Body of pancreas (tissue), 4 donors: Measurements from ENCODE around the gene RIPOR1. TPM values are rescaled to one million over a fixed set of nuclear protein-coding genes. Genes with fewer than 3 reads are reported as not detected.

Experiments used
- ATAC-seq: fragments of 150-250 bp; one replicate; pipeline ENCODE4 v1.9.1; 2016
- DNase-seq, 4 donors: peaks; one replicate each; pipeline ENCODE4 v3.0.0-alpha.2; 2019
- H3K27ac ChIP-seq, 4 donors: fragments of 200-600 bp; sonication (generic); 1 replicate in 3 of 4; 2 replicates in 1 of 4; pipeline versions ENCODE4 v1.5.1 to v1.6.1; 2016 to 2019; ENCODE audit warnings: mild to moderate bottlenecking in 1 of 4, mixed read lengths in 1 of 4, moderate library complexity in 1 of 4
- H3K27me3 ChIP-seq, 2 donors: fragments of 200-600 bp; sonication (generic); one replicate each; pipeline ENCODE4 v1.6.0; 2016; ENCODE audit warnings: mild to moderate bottlenecking in 1 of 2
- H3K36me3 ChIP-seq, 2 donors: fragments of 200-600 bp; sonication (generic); replicated peaks in 1 of 2; 2 replicates each; pipeline ENCODE4 v1.5.1; 2016; ENCODE audit warnings: low read depth in 2 of 2; ENCODE audit not compliant: insufficient read depth in 1 of 2
- H3K4me1 ChIP-seq: fragments of 200-600 bp; sonication (generic); one replicate; pipeline ENCODE4 v1.6.0; 2016
- H3K4me3 ChIP-seq, 2 donors: fragments of 200-600 bp; sonication (generic); 1 replicate in 1 of 2; 2 replicates in 1 of 2; pipeline ENCODE4 v1.5.1; 2016 to 2019
- H3K9me3 ChIP-seq, 3 donors: fragments of 200-600 bp; sonication (generic); 1 replicate in 2 of 3; 2 replicates in 1 of 3; pipeline ENCODE4 v1.5.1; 2016
- CTCF ChIP-seq, 7 experiments: fragments of 450-650 bp in 4 of 7; fragments of 200-600 bp in 3 of 7; sonication (generic) in 3 of 7; IDR thresholded peaks; one replicate each; pipeline ENCODE4 v1.5.1; 2016 to 2019; ENCODE audit warnings: antibody characterized with exemption in 7 of 7
- POLR2A ChIP-seq, 3 donors: fragments of 450-650 bp; IDR thresholded peaks; one replicate each; pipeline ENCODE4 v1.6.1; 2016; ENCODE audit warnings: antibody characterized with exemption in 3 of 3, mild to moderate bottlenecking in 2 of 3
- WGBS, 2 donors: methylation state at CpG; one replicate each; pipeline ENCODE4 v1.1.5; 2017; 5-methylcytosine and 5-hydroxymethylcytosine counted together
- intact Hi-C: fragments of 100-400 bp; cut with DNase I; formaldehyde crosslinking; loops from one replicate; pipeline ENCODE4 v1.15.1; 2023
- total RNA-seq, 2 donors: library from RNA; depleted of rRNA; stranded (reverse); fragments of >200 nt; gene quantifications; one replicate each; pipeline ENCODE4 v1.1.0, GENCODE V29; 2016

The RIPOR1 gene
- total RNA-seq, 2 donors from 2014 or later, result 37.9 to 62.6 TPM

DNA sequence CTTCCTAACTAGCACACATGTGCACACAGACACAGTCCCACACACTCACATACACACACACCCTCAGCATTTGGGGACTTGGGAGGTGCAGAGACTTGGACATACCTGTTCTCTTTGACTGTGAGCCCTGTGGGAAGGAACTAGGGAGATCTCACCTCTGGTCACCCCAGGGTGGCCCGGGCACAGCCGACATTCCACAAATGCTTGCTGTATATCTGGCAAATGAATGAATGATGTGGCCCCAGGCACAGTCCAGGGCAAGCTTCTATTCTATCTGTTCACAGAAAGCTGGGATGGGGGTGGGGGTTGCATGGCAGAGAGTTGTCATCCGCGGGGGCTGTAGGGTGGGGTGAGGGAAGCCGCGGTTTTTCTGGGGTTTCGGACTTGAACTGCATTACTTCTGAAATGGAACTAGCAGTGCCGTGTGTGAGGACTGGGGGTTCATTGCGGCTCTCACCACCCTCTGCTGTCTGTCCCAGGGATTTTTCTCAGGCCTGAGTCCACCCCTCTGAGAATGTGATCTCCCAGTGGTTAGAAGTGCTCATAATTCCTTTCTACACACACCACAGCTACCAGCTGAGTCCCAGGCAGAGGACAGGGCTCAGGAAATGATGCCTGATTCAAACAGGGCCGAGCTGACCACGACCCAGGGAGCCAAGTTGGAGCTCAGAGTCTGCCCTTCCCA is 3.3 kb upstream of the RIPOR1 start:
- Histone ChIP-seq H3K27me3 (no peaks in the 10 kb centered on the region), H3K9me3 (no peaks in the 10 kb centered on the region), H3K4me1 (peaks cover 32% of the 10 kb centered on the region), H3K27ac (no peak overlapping the region), H3K4me3 (no peak overlapping the region), H3K36me3 (no peaks in the 10 kb centered on the region)
- ATAC-seq (no peak), DNase-seq (no peak)
- intact Hi-C loops, result no loop called here
- 67 to 72% methylated on average over 8 to 11 of the region's 11 CpGs for WGBS, 2 donors
- TF ChIP-seq CTCF (IDR thresholded peaks at IDR 0.05) (no peak), POLR2A (IDR thresholded peaks at IDR 0.05) (no peak)

DNA sequence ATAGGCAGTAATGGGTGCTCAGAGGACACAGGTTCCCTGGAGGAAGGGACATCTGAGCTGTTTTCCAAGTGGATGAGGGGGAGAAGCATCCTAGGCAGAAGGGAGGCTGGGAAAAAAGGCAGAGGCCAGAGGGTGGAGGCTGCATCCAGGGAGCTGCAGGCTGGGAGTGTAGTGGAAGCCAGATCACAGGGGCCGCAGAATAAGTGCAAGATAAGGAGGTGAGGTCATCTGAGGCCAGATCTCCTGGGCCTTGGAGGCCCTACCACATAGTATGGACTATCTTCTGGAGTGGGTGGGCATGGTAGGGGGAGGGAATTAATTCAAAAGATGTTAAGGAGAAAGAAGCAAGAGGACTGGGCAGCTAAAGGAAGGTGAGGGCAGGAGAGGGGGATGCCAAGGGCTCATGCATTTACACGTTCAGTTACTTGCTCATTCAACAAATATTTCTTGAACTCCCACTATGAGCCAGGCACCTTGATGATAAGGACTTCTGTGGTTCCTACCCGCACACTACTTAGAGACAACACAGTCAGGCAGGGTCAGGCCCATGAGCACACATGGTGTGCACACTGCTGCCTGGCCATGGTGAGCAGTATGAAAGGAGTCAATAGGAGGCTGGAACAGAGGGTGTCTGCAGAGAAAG is 2.4 kb upstream of the RIPOR1 start:
- intact Hi-C loops, result no loop called here
- no peaks in the 10 kb centered on the region for H3K9me3 ChIP-seq
- DNase-seq, result no peak
- H3K27ac ChIP-seq, result no peak overlapping the region
- ATAC-seq, result no peak
- WGBS, 2 donors, result 65 to 75% methylated on average over 3 of the region's 3 CpGs
- TF ChIP-seq CTCF (IDR thresholded peaks at IDR 0.05) (no peak), POLR2A (IDR thresholded peaks at IDR 0.05) (no peak)
- peaks cover 39% of the 10 kb centered on the region for H3K4me1 ChIP-seq
- no peak overlapping the region for H3K4me3 ChIP-seq
- no peaks in the 10 kb centered on the region for H3K27me3 ChIP-seq
- H3K36me3 ChIP-seq, result no peaks in the 10 kb centered on the region

DNA sequence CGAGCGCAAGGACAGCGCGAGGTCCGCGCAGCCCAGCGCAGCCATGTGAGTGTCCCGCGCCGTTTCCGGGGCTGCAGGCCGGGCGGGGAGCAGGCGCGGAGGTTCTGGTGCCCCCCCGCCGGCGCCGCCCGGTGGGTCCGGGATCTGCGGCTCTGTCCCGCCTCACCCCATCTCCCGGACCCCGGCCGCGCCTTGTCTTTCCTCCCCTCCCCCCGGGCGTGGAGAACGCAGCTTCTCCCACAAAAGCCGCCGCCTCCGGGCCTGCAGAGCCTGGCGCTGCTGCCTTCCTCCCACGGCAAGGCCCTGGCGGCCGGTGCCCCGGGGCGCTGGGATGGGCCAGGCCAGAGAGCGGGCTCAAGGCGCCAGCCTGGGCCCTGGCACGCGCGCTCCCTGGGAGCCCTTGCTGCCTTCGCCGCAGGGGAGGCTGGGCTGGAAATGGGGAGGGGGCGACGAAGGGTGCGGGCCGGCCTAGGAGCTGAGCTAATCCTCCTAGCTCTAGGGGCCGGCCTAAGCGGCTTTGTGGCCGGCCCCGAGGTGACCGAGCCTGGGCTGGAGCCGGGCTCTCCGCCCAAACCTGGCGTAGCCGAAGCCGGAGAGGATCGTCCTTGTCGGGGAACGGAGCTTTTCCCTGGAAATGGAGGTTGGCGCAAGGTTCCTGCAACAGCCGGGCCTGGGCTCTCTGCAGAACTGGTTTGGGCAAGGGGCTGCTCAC is 397 bp downstream of the RIPOR1 start:
- peak; percentile 34 to 48 (median 42) for DNase-seq
- ATAC-seq, result peak; percentile 43
- intact Hi-C loops, result no loop called here
- 0 to 1% methylated on average over 3 to 53 of the region's 65 CpGs for WGBS, 2 donors
- Histone ChIP-seq H3K27me3 (no peaks in the 10 kb centered on the region), H3K36me3 (no peaks in the 10 kb centered on the region), H3K4me1 (peaks cover 45% of the 10 kb centered on the region), H3K27ac (peak overlapping the region; percentile 77 to 94 (median 87)), H3K4me3 (peak overlapping the region; percentile 17 to 82), H3K9me3 (no peaks in the 10 kb centered on the region)
- peak; percentile 51 to 71 (median 67) for TF ChIP-seq POLR2A (IDR thresholded peaks at IDR 0.05)
- no peak for TF ChIP-seq CTCF (IDR thresholded peaks at IDR 0.05)

DNA sequence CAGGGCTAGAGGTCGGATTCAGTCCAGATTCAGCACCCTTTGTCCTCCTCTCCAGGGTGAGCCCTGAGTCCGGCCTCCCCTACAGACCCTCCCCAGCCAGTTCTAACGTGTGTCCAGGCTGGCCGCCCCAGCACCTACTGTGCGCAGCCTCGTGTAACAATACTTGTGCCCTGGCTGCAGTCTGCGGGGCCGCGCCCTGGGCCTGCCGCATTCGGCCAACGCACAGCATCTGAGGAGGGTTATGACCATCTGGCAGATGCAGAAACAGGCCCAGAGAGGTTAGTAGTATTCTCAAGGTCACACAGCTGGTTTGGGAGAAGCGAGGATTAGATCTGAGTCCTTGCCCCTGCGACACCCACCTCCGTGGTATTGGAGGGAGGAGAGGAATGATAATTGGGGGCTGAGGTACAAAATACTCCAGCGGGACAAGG is 968 bp downstream of the RIPOR1 start:
- no peak for TF ChIP-seq CTCF (IDR thresholded peaks at IDR 0.05)
- TF ChIP-seq POLR2A (IDR thresholded peaks at IDR 0.05), result no peak
- peaks cover 45% of the 10 kb centered on the region for H3K4me1 ChIP-seq
- no peaks in the 10 kb centered on the region for H3K36me3 ChIP-seq
- 0 to 5% methylated on average over 6 to 16 of the region's 16 CpGs for WGBS, 2 donors
- H3K27ac ChIP-seq, result peak overlapping the region; percentile 77 to 94 (median 87)
- intact Hi-C loops, result no loop called here
- no peaks in the 10 kb centered on the region for H3K27me3 ChIP-seq
- ATAC-seq (peak; percentile 12), DNase-seq (peak in 2 of 4 donors; percentile 34 to 35)
- H3K9me3 ChIP-seq, result no peaks in the 10 kb centered on the region
- peak overlapping the region; percentile 17 to 82 for H3K4me3 ChIP-seq
